K562 (cell line): ENCODE results near the gene YAP1. TPM values are rescaled to one million over a fixed set of nuclear protein-coding genes. Genes with fewer than 3 reads are reported as not detected.

ENCODE experiments used
- ATAC-seq: fragments of 200-7000 bp; cut with Tn5 transposase; 3 replicates; pipeline ENCODE4 v1.9.1; 2020; ENCODE audit warnings: moderate library complexity
- BruUV-seq: library from RNA; stranded (reverse); fragments of 400-500 nt; replicated peaks from 2 replicates; lab custom pipeline; 2021; lab: Mats Ljungman, UMichigan
- CTCF ChIA-PET: fragments of 300-600 bp; formaldehyde crosslinking; extraction: SDS; loops from one replicate; lab custom pipeline; 2021; ENCODE audit warnings: low intra/inter-chr PET ratio; lab: Yijun Ruan, JAX
- POLR2A ChIA-PET: fragments of 300-600, 350-650 bp; sonication (Branson Sonifier 250); formaldehyde crosslinking; extraction: SDS; loops from one replicate; lab custom pipeline; 2021; ENCODE audit warnings: antibody characterized with exemption, inconsistent platforms; lab: Yijun Ruan, JAX
- DNase-seq, 4 experiments: peaks; one replicate each; pipeline versions ENCODE4 v3.0.0 to v3.0.0-alpha.2; 2011 to 2018; ENCODE audit warnings: low spot score in 3 of 4, mixed read lengths in 3 of 4; ENCODE audit errors: extremely low read depth in 1 of 4
- FAIRE-seq: peaks from 2 replicates; lab custom pipeline; 2011; peaks lifted over from hg19 to GRCh38; lab: Jason Lieb, UNC
- H2AFZ ChIP-seq: 2 replicates; pipeline ENCODE4 v1.6.0; 2011; ENCODE audit warnings: low read depth, low read length, control low read depth, inconsistent platforms
- H3K27ac ChIP-seq: fragments of 200-600 bp; 3 replicates; pipeline ENCODE4 v1.8.0; 2011; ENCODE audit warnings: low read depth, mild to moderate bottlenecking, control low read depth, inconsistent platforms, low read length, moderate library complexity, mixed read lengths; ENCODE audit errors: extremely low read depth
- H3K27me3 ChIP-seq, 2 experiments: fragments of 300-600 bp in 1 of 2; 2 replicates in 1 of 2; 3 replicates in 1 of 2; pipeline versions ENCODE4 v1.6.0 to v1.8.0; 2011; ENCODE audit warnings: inconsistent platforms in 2 of 2, low read length in 2 of 2, mild to moderate bottlenecking in 1 of 2, mixed read lengths in 1 of 2, moderate library complexity in 1 of 2; ENCODE audit not compliant: control insufficient read depth in 2 of 2, insufficient read depth in 2 of 2
- H3K36me3 ChIP-seq: fragments of 300-600 bp; 3 replicates; pipeline ENCODE4 v1.8.0; 2011; ENCODE audit warnings: mild to moderate bottlenecking, low read length, inconsistent platforms; ENCODE audit not compliant: control insufficient read depth, insufficient read depth
- H3K4me1 ChIP-seq, 2 experiments: fragments of 200-600 bp in 1 of 2; replicated peaks in 1 of 2; 2 replicates in 1 of 2; 3 replicates in 1 of 2; pipeline versions ENCODE4 v1.5.1 to v1.8.0; 2011; ENCODE audit warnings: inconsistent platforms in 2 of 2, low read length in 2 of 2, mild to moderate bottlenecking in 1 of 2, mixed read lengths in 1 of 2, moderate library complexity in 1 of 2; ENCODE audit not compliant: control insufficient read depth in 2 of 2, insufficient read depth in 2 of 2
- H3K4me2 ChIP-seq: 2 replicates; pipeline ENCODE4 v1.6.1; 2011; ENCODE audit warnings: low read length, control low read depth, inconsistent platforms, mixed read lengths; ENCODE audit not compliant: insufficient read depth
- H3K4me3 ChIP-seq: fragments of 200-600 bp; sonication (generic), shearing (Covaris generic); 2 replicates; pipeline ENCODE4 v1.5.1; 2016; ENCODE audit warnings: control low read depth, inconsistent platforms
- H3K79me2 ChIP-seq: fragments of 200-600 bp; 3 replicates; pipeline ENCODE4 v1.8.0; 2011; ENCODE audit warnings: low read length, inconsistent platforms; ENCODE audit not compliant: control insufficient read depth, insufficient read depth
- H3K9ac ChIP-seq, 2 experiments: 2 replicates each; pipeline versions ENCODE4 v1.6.0 to v1.6.1; 2011; ENCODE audit warnings: low read depth in 2 of 2, low read length in 2 of 2, control low read depth in 1 of 2, inconsistent platforms in 1 of 2, mild to moderate bottlenecking in 1 of 2, mixed read lengths in 1 of 2; ENCODE audit not compliant: insufficient read depth in 1 of 2
- H3K9me1 ChIP-seq: one replicate; pipeline ENCODE4 v1.6.0; 2011; ENCODE audit warnings: inconsistent platforms, mild to moderate bottlenecking, low read length, moderate library complexity; ENCODE audit not compliant: control insufficient read depth, insufficient read depth
- H3K9me3 ChIP-seq: replicated peaks from 2 replicates; pipeline ENCODE4 v1.5.1; 2011; ENCODE audit warnings: low read depth, low read length, inconsistent platforms; ENCODE audit not compliant: control insufficient read depth, insufficient read depth
- H4K20me1 ChIP-seq: replicated peaks from 2 replicates; pipeline ENCODE4 v1.6.1; 2011; ENCODE audit warnings: low read length, inconsistent platforms, mixed read lengths; ENCODE audit not compliant: control insufficient read depth, insufficient read depth
- CSDE1 ChIP-seq, 2 experiments: fragments of 450-650 bp; IDR thresholded peaks; 2 replicates each; pipeline ENCODE4 v1.6.1; 2016; ENCODE audit warnings: mild to moderate bottlenecking in 1 of 2
- E2F3 ChIP-seq: fragments of 250-450 bp; sonication (Bioruptor Pico); IDR thresholded peaks from 2 replicates; pipeline ENCODE4 v1.4.0; 2020; ENCODE audit warnings: mild to moderate bottlenecking
- HNRNPL ChIP-seq: fragments of 200-400 bp; formaldehyde crosslinking; IDR thresholded peaks from 2 replicates; pipeline ENCODE4 v1.6.1; 2017; ENCODE audit warnings: low read depth, mild to moderate bottlenecking, low read length
- MBD2 ChIP-seq: sonication (generic); IDR thresholded peaks from 2 replicates; pipeline ENCODE4 v1.6.1; 2016; ENCODE audit warnings: low read depth, borderline replicate concordance
- XRCC5 ChIP-seq: fragments of 200-400 bp; formaldehyde crosslinking; IDR thresholded peaks from 2 replicates; pipeline ENCODE4 v1.6.1; 2017; ENCODE audit warnings: low read depth, mild to moderate bottlenecking, low read length
- in situ Hi-C: fragments of 300-500 bp; cut with MboI; formaldehyde crosslinking; loops from 4 replicates; pipeline ENCODE4 v1.15.0; 2018; ENCODE audit warnings: inconsistent platforms, mixed read lengths
- intact Hi-C: fragments of 100-400 bp; cut with micrococcal nuclease; formaldehyde crosslinking; loops from 2 replicates; pipeline ENCODE4 v1.14.2; 2022
- polyA plus RNA-seq, 8 experiments: library from polyadenylated mRNA; depleted of rRNA in 4 of 8; stranded (reverse) in 5 of 8; unstranded in 3 of 8; fragments of >200 nt; fragmentation: Nextera tagmentation in 2 of 8; fragmentation: Illumina TruSeq in 1 of 8; extraction: Ambion mirVana in 2 of 8; extraction: Trizol in 1 of 8; gene quantifications; 2 replicates each; pipeline versions ENCODE4 v1.2.1 to v1.2.3, GENCODE V29; 2011 to 2014; ENCODE audit warnings: inconsistent platforms in 1 of 8, missing spikeins in 1 of 8
- total RNA-seq, 7 experiments: library from RNA; depleted of rRNA in 6 of 7; stranded (reverse); fragments of >200 nt in 6 of 7; fragmentation: Illumina TruSeq in 2 of 7; extraction: Trizol in 2 of 7; gene quantifications; 2 replicates each; pipeline versions ENCODE4 v1.2.1 to v1.2.3, GENCODE V29; 2011 to 2021; ENCODE audit warnings: low replicate concordance in 1 of 7
- TF ChIP-seq, protein P1 (sequence below), 2 experiments: fragments of 450-650 bp; IDR thresholded peaks; 2 replicates each; pipeline ENCODE4 v1.6.1; 2018; ENCODE audit warnings: mild to moderate bottlenecking in 2 of 2, low read depth in 1 of 2; ENCODE audit not compliant: partially characterized antibody in 2 of 2
- TF ChIP-seq, protein P2 (sequence below): fragments of 450-650 bp; formaldehyde crosslinking; IDR thresholded peaks from 2 replicates; pipeline ENCODE4 v1.4.0; 2020; ENCODE audit warnings: mild to moderate bottlenecking, moderate library complexity

YAP1 gene
- total and polyA plus RNA-seq, 9 of the 15 experiments (the other 6 are each of a cell fraction or from before 2014, with no cell fraction given), result 0.18 TPM; not detected in 8

- BruUV-seq, result no TSS peak
- TF ChIP-seq CSDE1 (IDR thresholded peaks at IDR 0.05) (no peak), XRCC5 (no peak), MBD2 (no peak), HNRNPL (no peak), E2F3 (no peak)
- TF ChIP-seq, protein P1, sequence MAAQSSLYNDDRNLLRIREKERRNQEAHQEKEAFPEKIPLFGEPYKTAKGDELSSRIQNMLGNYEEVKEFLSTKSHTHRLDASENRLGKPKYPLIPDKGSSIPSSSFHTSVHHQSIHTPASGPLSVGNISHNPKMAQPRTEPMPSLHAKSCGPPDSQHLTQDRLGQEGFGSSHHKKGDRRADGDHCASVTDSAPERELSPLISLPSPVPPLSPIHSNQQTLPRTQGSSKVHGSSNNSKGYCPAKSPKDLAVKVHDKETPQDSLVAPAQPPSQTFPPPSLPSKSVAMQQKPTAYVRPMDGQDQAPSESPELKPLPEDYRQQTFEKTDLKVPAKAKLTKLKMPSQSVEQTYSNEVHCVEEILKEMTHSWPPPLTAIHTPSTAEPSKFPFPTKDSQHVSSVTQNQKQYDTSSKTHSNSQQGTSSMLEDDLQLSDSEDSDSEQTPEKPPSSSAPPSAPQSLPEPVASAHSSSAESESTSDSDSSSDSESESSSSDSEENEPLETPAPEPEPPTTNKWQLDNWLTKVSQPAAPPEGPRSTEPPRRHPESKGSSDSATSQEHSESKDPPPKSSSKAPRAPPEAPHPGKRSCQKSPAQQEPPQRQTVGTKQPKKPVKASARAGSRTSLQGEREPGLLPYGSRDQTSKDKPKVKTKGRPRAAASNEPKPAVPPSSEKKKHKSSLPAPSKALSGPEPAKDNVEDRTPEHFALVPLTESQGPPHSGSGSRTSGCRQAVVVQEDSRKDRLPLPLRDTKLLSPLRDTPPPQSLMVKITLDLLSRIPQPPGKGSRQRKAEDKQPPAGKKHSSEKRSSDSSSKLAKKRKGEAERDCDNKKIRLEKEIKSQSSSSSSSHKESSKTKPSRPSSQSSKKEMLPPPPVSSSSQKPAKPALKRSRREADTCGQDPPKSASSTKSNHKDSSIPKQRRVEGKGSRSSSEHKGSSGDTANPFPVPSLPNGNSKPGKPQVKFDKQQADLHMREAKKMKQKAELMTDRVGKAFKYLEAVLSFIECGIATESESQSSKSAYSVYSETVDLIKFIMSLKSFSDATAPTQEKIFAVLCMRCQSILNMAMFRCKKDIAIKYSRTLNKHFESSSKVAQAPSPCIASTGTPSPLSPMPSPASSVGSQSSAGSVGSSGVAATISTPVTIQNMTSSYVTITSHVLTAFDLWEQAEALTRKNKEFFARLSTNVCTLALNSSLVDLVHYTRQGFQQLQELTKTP (IDR thresholded peaks at IDR 0.05; ENCODE audit: low read depth in 1 of 2, partially characterized antibody in 2 of 2), result no peak
- TF ChIP-seq, protein P2, sequence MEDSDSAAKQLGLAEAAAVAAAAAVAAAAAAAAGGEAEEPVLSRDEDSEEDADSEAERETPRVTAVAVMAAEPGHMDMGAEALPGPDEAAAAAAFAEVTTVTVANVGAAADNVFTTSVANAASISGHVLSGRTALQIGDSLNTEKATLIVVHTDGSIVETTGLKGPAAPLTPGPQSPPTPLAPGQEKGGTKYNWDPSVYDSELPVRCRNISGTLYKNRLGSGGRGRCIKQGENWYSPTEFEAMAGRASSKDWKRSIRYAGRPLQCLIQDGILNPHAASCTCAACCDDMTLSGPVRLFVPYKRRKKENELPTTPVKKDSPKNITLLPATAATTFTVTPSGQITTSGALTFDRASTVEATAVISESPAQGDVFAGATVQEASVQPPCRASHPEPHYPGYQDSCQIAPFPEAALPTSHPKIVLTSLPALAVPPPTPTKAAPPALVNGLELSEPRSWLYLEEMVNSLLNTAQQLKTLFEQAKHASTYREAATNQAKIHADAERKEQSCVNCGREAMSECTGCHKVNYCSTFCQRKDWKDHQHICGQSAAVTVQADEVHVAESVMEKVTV (CRISPR knock-in tag), result no peak
- no peak overlapping the region for H3K4me3 ChIP-seq
- no peak for ATAC-seq
- H3K27me3 ChIP-seq, result no peaks in the 10 kb centered on the region
- H3K4me2 ChIP-seq, result no peak overlapping the region
- ChIA-PET CTCF (no interaction called here), POLR2A (interaction anchor here (1.0 kb wide), 1 partner anchor 12 kb away, joined by 3 read pairs; no protein-coding TSS in a partner anchor)
- no peaks in the 10 kb centered on the region for H3K9me3 ChIP-seq
- H3K4me1 ChIP-seq, result no peaks in the 10 kb centered on the region
- intact Hi-C loops, result no loop called here
- DNase-seq, result no peak
- H3K27ac ChIP-seq, result no peak overlapping the region
- in situ Hi-C loops, result no loop called here
- H3K9ac ChIP-seq, result no peak overlapping the region
- no peaks in the 10 kb centered on the region for H3K79me2 ChIP-seq
- no peak for FAIRE-seq
- H3K9me1 ChIP-seq, result no peaks in the 10 kb centered on the region
- no peak overlapping the region for H2AFZ ChIP-seq
- no peaks in the 10 kb centered on the region for H3K36me3 ChIP-seq
- H4K20me1 ChIP-seq, result no peaks in the 10 kb centered on the region
Measured at GRCh38 chr11:102079625-102080024, 30.6 kb upstream of the YAP1 start.
